ENCODE measurements around the gene TANC1. TPM values are rescaled to one million over a fixed set of nuclear protein-coding genes. Genes with fewer than 3 reads are reported as not detected.

TANC1 gene
- total RNA-seq, 1 experiment from 2014 or later, result 2.5 TPM

DNA sequence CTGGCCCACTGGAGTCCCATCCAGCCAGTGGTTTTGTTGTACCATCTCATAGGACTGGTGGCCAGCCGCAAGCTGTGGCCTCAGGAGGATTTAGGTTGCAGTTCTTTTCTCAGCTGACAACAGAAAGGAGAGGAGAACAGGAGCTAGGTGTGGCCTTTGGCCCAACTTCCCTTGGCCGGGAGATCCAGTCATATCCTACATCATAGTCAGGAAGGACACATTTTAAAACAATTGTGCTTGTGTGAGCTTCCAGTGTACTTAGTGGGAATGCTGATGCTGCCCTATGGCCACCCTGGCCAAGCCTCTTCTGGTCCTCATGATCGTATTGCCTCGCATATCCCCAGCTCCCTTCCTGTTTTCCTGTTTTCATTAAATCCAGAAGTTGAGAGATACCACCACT, 220.0 kb downstream of the TANC1 start:
- Histone ChIP-seq H3K4me2 (ENCODE audit: insufficient read depth, insufficient read length, low read length) (no peak overlapping the region), H3K4me1 (ENCODE audit: insufficient read depth, low read length) (no peaks in the 10 kb centered on the region), H4K8ac (replicated peaks; ENCODE audit: insufficient read length, low read depth, low read length) (no peak overlapping the region), H4K5ac (ENCODE audit: insufficient read length, low read depth, low read length) (no peak overlapping the region), H3K79me2 (ENCODE audit: insufficient read depth, low read length) (no peaks in the 10 kb centered on the region), H2BK120ac (ENCODE audit: low read depth, low read length, poor library complexity, severe bottlenecking) (no peak overlapping the region), H3T11ph (ENCODE audit: low read length) (no peak overlapping the region), H2BK12ac (ENCODE audit: insufficient read length, low read depth, low read length) (no peak overlapping the region), H3K79me1 (ENCODE audit: insufficient read depth, low read depth, low read length, poor library complexity, severe bottlenecking) (no peaks in the 10 kb centered on the region), H3K9ac (ENCODE audit: extremely low read depth, insufficient read length, low read length) (no peak overlapping the region), H3K23ac (ENCODE audit: insufficient read length, low read depth, low read length) (no peak overlapping the region), H2AFZ (ENCODE audit: low read length) (no peak overlapping the region), H3K27me3 (ENCODE audit: insufficient read depth, low read length) (no peaks in the 10 kb centered on the region), H2BK5ac (ENCODE audit: insufficient read length, low read length) (no peak overlapping the region), H3K9me3 (ENCODE audit: control insufficient read depth, low read depth, low read length) (no peaks in the 10 kb centered on the region), H3K4ac (ENCODE audit: low read depth, low read length) (no peak overlapping the region), H2BK20ac (ENCODE audit: low read depth, low read length, poor library complexity, severe bottlenecking) (no peak overlapping the region), H4K20me1 (ENCODE audit: control insufficient read depth, insufficient read depth, insufficient read length) (no peaks in the 10 kb centered on the region), H3K18ac (ENCODE audit: insufficient read length, low read depth, low read length) (no peak overlapping the region), H3K14ac (ENCODE audit: insufficient read depth, low read length) (no peak overlapping the region), H2AK5ac (ENCODE audit: insufficient read length, low read length) (no peak overlapping the region), H3K27ac (ENCODE audit: insufficient read length, low read depth, low read length) (no peak overlapping the region), H4K91ac (ENCODE audit: insufficient read length, low read depth, low read length) (no peak overlapping the region), H2BK15ac (ENCODE audit: low read depth, low read length) (no peak overlapping the region), H3K56ac (ENCODE audit: insufficient read length, low read depth, low read length) (no peak overlapping the region), H3K23me2 (ENCODE audit: insufficient read length, low read depth, low read length, poor library complexity, severe bottlenecking) (no peaks in the 10 kb centered on the region)
- TF ChIP-seq, protein P1, sequence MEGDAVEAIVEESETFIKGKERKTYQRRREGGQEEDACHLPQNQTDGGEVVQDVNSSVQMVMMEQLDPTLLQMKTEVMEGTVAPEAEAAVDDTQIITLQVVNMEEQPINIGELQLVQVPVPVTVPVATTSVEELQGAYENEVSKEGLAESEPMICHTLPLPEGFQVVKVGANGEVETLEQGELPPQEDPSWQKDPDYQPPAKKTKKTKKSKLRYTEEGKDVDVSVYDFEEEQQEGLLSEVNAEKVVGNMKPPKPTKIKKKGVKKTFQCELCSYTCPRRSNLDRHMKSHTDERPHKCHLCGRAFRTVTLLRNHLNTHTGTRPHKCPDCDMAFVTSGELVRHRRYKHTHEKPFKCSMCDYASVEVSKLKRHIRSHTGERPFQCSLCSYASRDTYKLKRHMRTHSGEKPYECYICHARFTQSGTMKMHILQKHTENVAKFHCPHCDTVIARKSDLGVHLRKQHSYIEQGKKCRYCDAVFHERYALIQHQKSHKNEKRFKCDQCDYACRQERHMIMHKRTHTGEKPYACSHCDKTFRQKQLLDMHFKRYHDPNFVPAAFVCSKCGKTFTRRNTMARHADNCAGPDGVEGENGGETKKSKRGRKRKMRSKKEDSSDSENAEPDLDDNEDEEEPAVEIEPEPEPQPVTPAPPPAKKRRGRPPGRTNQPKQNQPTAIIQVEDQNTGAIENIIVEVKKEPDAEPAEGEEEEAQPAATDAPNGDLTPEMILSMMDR (conservative IDR thresholded peaks at IDR 0.05), result no peak
- H3K36me3 Mint-ChIP-seq (ENCODE audit: insufficient read depth in 1 of 3, low read depth in 3 of 3), result no peaks in the 10 kb centered on the region
- no peaks in the 10 kb centered on the region for H3K27me3 Mint-ChIP-seq (ENCODE audit: low read depth)
- peaks cover 1 to 2% of the 10 kb centered on the region in 2 experiments; a peak in 3 of 4 replicates for H3K4me1 Mint-ChIP-seq
- no peak overlapping the region for H3K27ac Mint-ChIP-seq
- WGBS (ENCODE audit: extremely low coverage, insufficient read length, low lambda C conversion rate), result no CpG with 5 or more reads among the region's 4 CpGs
- H3K4me3 Mint-ChIP-seq, result no peak overlapping the region
- DNase-seq, result no peak
- no peaks in the 10 kb centered on the region for H3K9me3 Mint-ChIP-seq
